Mesodermal cell (in vitro differentiated cells): Measurements from ENCODE around the gene ENTHD1.

Experiments used
- H3K27ac ChIP-seq: 2 replicates; pipeline ENCODE4 v1.7.0; 2013; ENCODE audit warnings: mild to moderate bottlenecking, low read depth, low read length, moderate library complexity; ENCODE audit not compliant: severe bottlenecking
- H3K36me3 ChIP-seq: 2 replicates; pipeline ENCODE4 v1.7.1; 2013; ENCODE audit warnings: mild to moderate bottlenecking, low read length, moderate library complexity; ENCODE audit not compliant: control insufficient read depth, insufficient read depth
- H3K4me1 ChIP-seq: one replicate; pipeline ENCODE4 v1.7.1; 2013; ENCODE audit warnings: mild to moderate bottlenecking, low read length; ENCODE audit not compliant: insufficient read depth, control insufficient read depth, poor library complexity, severe bottlenecking
- H3K4me3 ChIP-seq: 2 replicates; pipeline ENCODE4 v1.7.0; 2013; ENCODE audit warnings: low read length, control low read depth, mild to moderate bottlenecking; ENCODE audit not compliant: insufficient read depth, poor library complexity, severe bottlenecking; ENCODE audit errors: extremely low read depth
- H3K9me3 ChIP-seq: 2 replicates; pipeline ENCODE4 v1.7.1; 2013; ENCODE audit warnings: mild to moderate bottlenecking, low read length, moderate library complexity; ENCODE audit not compliant: control insufficient read depth
- WGBS, 2 experiments: methylation state at CpG; one replicate each; pipeline ENCODE4 v1.1.5; 2013; ENCODE audit warnings: missing lambda C conversion rate in 2 of 2; ENCODE audit not compliant: insufficient coverage in 2 of 2; 5-methylcytosine and 5-hydroxymethylcytosine counted together

Gene ENTHD1

DNA sequence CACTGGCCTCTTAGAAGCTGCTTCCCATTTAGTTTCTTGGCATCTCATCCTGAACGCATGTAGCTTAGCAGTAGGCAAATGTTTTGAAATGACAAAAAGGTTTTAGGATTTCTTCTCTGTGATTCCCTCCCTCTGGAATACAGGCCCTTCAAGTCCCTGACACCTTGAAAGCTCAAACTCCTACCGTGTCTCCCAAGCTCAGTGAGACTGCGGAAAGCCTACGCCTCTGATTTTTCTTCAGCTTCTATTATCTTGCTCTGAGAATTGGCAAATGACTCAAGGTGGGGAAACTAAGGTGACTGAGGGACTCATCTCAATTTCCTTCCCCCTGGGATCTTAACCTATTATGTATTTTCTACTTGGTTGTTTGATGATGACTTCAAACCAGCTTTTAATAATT is 130.3 kb downstream of the ENTHD1 start:
- no peak overlapping the region for H3K27ac ChIP-seq
- 100% methylated on average over 1 of the region's 4 CpGs; no CpG with 5 or more reads in 1 of the 2 experiments for WGBS, 2 experiments
- no peaks in the 10 kb centered on the region for H3K36me3 ChIP-seq
- no peak overlapping the region for H3K4me3 ChIP-seq
- no peaks in the 10 kb centered on the region for H3K9me3 ChIP-seq
- H3K4me1 ChIP-seq, result no peaks in the 10 kb centered on the region

GRCh38 chr22:39750759-39751158 is 142.8 kb downstream of the ENTHD1 start:
- Histone ChIP-seq H3K4me1 (no peaks in the 10 kb centered on the region), H3K36me3 (no peaks in the 10 kb centered on the region), H3K4me3 (no peak overlapping the region), H3K27ac (no peak overlapping the region), H3K9me3 (no peaks in the 10 kb centered on the region)
- WGBS, 2 experiments, result no CpG with 5 or more reads among the region's 2 CpGs

DNA sequence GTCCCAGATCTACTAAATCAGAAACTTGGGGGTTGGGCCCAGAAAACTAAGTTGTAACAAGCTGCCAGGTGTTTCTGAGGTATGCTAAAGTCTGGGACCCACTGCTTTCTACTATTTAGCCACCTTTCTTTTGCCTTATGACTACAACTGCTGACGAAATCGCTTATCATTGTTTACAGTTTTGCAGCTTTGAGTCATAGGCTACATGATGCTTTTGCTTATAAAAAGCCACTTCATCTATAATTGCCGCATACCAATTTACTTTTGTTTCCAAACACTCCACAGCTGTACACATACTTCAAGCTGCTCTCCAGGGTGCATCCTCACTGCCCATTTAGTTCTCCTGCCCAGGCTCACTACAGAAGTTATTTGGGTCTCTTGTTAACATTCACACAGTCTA is 144.7 kb downstream of the ENTHD1 start:
- H3K4me3 ChIP-seq, result no peak overlapping the region
- H3K27ac ChIP-seq, result no peak overlapping the region
- H3K9me3 ChIP-seq, result no peaks in the 10 kb centered on the region
- H3K4me1 ChIP-seq, result no peaks in the 10 kb centered on the region
- WGBS, 2 experiments, result 90 to 94% methylated on average over 3 of the region's 3 CpGs
- no peaks in the 10 kb centered on the region for H3K36me3 ChIP-seq

GRCh38 chr22:39746600-39747262 is 146.8 kb downstream of the ENTHD1 start:
- WGBS, 2 experiments, result 100% methylated on average over 3 of the region's 3 CpGs; no CpG with 5 or more reads in 1 of the 2 experiments
- no peaks in the 10 kb centered on the region for H3K4me1 ChIP-seq
- H3K4me3 ChIP-seq, result no peak overlapping the region

DNA sequence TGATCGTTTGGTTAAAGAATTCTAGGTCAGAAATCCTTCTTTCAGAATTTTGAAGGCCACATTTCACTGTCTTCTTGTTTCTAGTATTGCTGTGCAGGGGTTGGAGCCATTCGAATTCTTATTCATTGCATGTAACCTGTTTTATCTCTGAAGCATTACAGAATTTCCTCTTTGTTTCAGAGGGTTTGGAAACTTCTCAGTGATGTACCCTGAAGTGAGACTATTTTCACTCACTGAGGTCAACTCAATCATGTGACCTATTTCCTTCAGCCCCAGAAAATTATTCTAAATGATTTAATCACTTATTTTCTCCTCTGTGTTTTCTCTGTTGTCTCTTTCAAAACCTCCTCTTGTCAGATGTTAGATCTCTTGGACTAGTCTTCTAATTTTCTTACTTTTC is 147.8 kb downstream of the ENTHD1 start:
- Histone ChIP-seq H3K4me3 (no peak overlapping the region), H3K27ac (no peak overlapping the region), H3K4me1 (no peaks in the 10 kb centered on the region), H3K9me3 (no peaks in the 10 kb centered on the region), H3K36me3 (no peaks in the 10 kb centered on the region)
- 25 to 43% methylated on average over 1 of the region's 2 CpGs for WGBS, 2 experiments

More at GRCh38 chr22:39746600-39747262, 146.8 kb downstream of the ENTHD1 start:
- Histone ChIP-seq H3K9me3 (no peaks in the 10 kb centered on the region), H3K27ac (no peak overlapping the region), H3K36me3 (no peaks in the 10 kb centered on the region)

- no peaks in the 10 kb centered on the region for H3K4me1 ChIP-seq
- H3K27ac ChIP-seq, result no peak overlapping the region
- H3K9me3 ChIP-seq, result peaks cover under 1% of the 10 kb centered on the region
- H3K4me3 ChIP-seq, result no peak overlapping the region
- H3K36me3 ChIP-seq, result no peaks in the 10 kb centered on the region
Observed at GRCh38 chr22:39744353-39744752, 149.2 kb downstream of the ENTHD1 start.

- no peak overlapping the region for H3K4me3 ChIP-seq
- peaks cover 4% of the 10 kb centered on the region for H3K9me3 ChIP-seq
- WGBS, 2 experiments, result 67 to 71% methylated on average over 1 of the region's 1 CpG
- H3K27ac ChIP-seq, result no peak overlapping the region
- no peaks in the 10 kb centered on the region for H3K4me1 ChIP-seq
- no peaks in the 10 kb centered on the region for H3K36me3 ChIP-seq
Observed at GRCh38 chr22:39743935-39744334, 149.6 kb downstream of the ENTHD1 start.

- no peak overlapping the region for H3K4me3 ChIP-seq
- WGBS, 2 experiments, result 94 to 100% methylated on average over 2 of the region's 4 CpGs
- no peaks in the 10 kb centered on the region for H3K4me1 ChIP-seq
- no peaks in the 10 kb centered on the region for H3K36me3 ChIP-seq
- H3K27ac ChIP-seq, result no peak overlapping the region
- peaks cover 4% of the 10 kb centered on the region for H3K9me3 ChIP-seq
Observed at GRCh38 chr22:39739338-39740027, 154.1 kb downstream of the ENTHD1 start.

DNA sequence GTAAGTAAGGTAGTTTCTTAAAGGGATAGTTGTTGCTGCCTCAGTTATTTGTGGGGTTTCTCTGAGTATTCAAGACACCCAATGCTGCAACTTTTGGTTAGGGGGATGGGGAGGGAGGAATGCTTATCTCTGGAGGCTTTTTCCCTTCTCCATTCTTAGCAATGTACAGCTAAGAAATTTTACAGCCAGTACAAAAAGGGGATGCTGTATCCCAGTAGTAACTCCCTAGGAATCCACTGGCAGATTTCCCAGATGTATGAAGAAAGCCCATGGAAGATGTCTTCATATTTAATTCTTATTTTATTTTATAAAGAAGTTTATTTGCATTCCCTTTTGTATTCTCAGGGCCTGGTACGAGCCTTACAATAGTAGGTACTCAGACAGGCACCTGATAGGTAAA is 154.8 kb downstream of the ENTHD1 start:
- Histone ChIP-seq H3K4me3 (no peak overlapping the region), H3K36me3 (no peaks in the 10 kb centered on the region), H3K4me1 (no peaks in the 10 kb centered on the region), H3K9me3 (peaks cover 4% of the 10 kb centered on the region), H3K27ac (no peak overlapping the region)
- no CpG with 5 or more reads among the region's 1 CpG for WGBS, 2 experiments

DNA sequence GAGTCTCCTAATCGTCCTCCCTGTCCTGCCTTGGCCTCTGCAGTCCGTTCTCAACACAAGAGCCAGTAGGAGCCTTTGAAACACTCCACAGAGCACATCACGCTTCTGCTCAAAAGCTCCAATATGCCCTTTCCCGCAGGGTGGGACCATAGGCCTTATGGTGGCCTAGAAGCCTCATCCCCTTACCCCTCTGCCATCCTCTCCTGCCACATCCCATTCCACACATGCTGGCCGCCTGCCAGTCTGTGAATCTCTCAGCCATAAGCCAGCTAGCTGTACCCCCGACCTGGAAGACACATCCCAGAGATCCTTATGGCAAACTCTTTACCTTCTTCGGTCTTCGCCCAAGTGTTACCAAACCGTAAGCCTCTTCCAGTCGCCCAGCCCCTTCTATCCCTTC is 157.8 kb downstream of the ENTHD1 start:
- Histone ChIP-seq H3K4me1 (no peaks in the 10 kb centered on the region), H3K4me3 (no peak overlapping the region), H3K36me3 (no peaks in the 10 kb centered on the region), H3K9me3 (peaks cover 4% of the 10 kb centered on the region), H3K27ac (no peak overlapping the region)
- WGBS, 2 experiments, result 88 to 94% methylated on average over 6 to 9 of the region's 10 CpGs

DNA sequence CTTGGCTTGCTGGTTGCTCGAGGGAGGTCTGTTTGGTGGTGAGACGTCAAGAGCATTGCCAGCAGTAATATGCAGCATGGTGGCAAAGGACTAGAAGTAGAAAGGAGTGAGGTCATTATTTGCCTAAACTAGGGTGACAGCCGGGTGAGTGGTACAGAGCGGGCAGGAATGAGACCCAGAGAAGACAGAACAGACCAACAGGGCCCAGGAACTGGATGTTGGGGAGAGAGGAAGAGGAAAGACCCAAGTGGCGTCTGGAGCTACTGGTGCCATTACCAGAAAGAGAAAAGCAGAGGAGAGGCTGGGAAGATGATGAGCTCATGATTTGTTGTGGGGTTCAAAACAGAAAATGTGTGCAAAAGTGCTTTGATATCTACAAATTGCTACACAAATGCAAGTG is 158.7 kb downstream of the ENTHD1 start:
- Histone ChIP-seq H3K4me3 (no peak overlapping the region), H3K9me3 (peaks cover 4% of the 10 kb centered on the region), H3K36me3 (no peaks in the 10 kb centered on the region), H3K27ac (no peak overlapping the region), H3K4me1 (no peaks in the 10 kb centered on the region)
- WGBS, 2 experiments, result 78 to 80% methylated on average over 4 of the region's 5 CpGs
